Measurements from ENCODE around the gene POLR1F. TPM values are rescaled to one million over a fixed set of nuclear protein-coding genes. Genes with fewer than 3 reads are reported as not detected.

Gene POLR1F
- total RNA-seq, 1 experiment from 2014 or later: 21.6 TPM

GRCh38 chr7:19700936-19701335 lies 7.9 kb downstream of the POLR1F start:
- no peak for TF ChIP-seq CTCF (IDR thresholded peaks at IDR 0.05; ENCODE audit: insufficient read depth in 1 of 2, low read depth in 1 of 2, low read length in 1 of 2, severe bottlenecking in 1 of 2, unreplicated experiment in 1 of 2)
- no peak overlapping the region for H3K4me3 Mint-ChIP-seq (ENCODE audit: unreplicated experiment)
- no peak for DNase-seq
- no peaks in the 10 kb centered on the region for H3K27me3 Mint-ChIP-seq (ENCODE audit: insufficient read depth, unreplicated experiment)
- H3K27ac Mint-ChIP-seq (ENCODE audit: unreplicated experiment): no peak overlapping the region
- POLR2A ChIA-PET: no interaction called here
- no peaks in the 10 kb centered on the region for H3K9me3 ChIP-seq
- no peak overlapping the region for H3K4me3 ChIP-seq (ENCODE audit: low read depth, low read length)
- no peaks in the 10 kb centered on the region for H3K27me3 ChIP-seq (replicated peaks; ENCODE audit: control insufficient read depth, insufficient read depth, low read length)
- no peaks in the 10 kb centered on the region for H3K4me1 ChIP-seq
- intact Hi-C loops (cut with micrococcal nuclease; ENCODE audit: unreplicated experiment): no loop called here
- CTCF ChIA-PET: no interaction called here
- BruUV-seq (replicated peaks): no TSS peak
- H3K36me3 ChIP-seq (ENCODE audit: control insufficient read depth, insufficient read depth, low read length): no peaks in the 10 kb centered on the region
- H3K9me3 Mint-ChIP-seq (ENCODE audit: unreplicated experiment): no peaks in the 10 kb centered on the region
- peaks cover 15% of the 10 kb centered on the region for H3K36me3 Mint-ChIP-seq (ENCODE audit: insufficient read depth, unreplicated experiment)
- H3K4me1 Mint-ChIP-seq (ENCODE audit: low read depth, unreplicated experiment): peaks cover 6% of the 10 kb centered on the region

- Histone ChIP-seq H3K4me1 (no peaks in the 10 kb centered on the region), H3K27me3 (replicated peaks; ENCODE audit: control insufficient read depth, insufficient read depth, low read length) (no peaks in the 10 kb centered on the region), H3K9me3 (no peaks in the 10 kb centered on the region), H3K36me3 (ENCODE audit: control insufficient read depth, insufficient read depth, low read length) (no peaks in the 10 kb centered on the region), H3K4me3 (ENCODE audit: low read depth, low read length) (no peak overlapping the region)
- TF ChIP-seq CTCF (IDR thresholded peaks at IDR 0.05; ENCODE audit: insufficient read depth in 1 of 2, low read depth in 1 of 2, low read length in 1 of 2, severe bottlenecking in 1 of 2, unreplicated experiment in 1 of 2): no peak
- DNase-seq: no peak
- intact Hi-C loops (cut with micrococcal nuclease; ENCODE audit: unreplicated experiment): no loop called here
- CTCF ChIA-PET: no interaction called here
- Mint-ChIP-seq H3K9me3 (ENCODE audit: unreplicated experiment) (no peaks in the 10 kb centered on the region), H3K27me3 (ENCODE audit: insufficient read depth, unreplicated experiment) (no peaks in the 10 kb centered on the region), H3K4me1 (ENCODE audit: low read depth, unreplicated experiment) (peaks cover 6% of the 10 kb centered on the region), H3K27ac (ENCODE audit: unreplicated experiment) (no peak overlapping the region), H3K36me3 (ENCODE audit: insufficient read depth, unreplicated experiment) (peaks cover 15% of the 10 kb centered on the region), H3K4me3 (ENCODE audit: unreplicated experiment) (no peak overlapping the region)
- POLR2A ChIA-PET: no interaction called here
- no TSS peak for BruUV-seq (replicated peaks)
Measured at GRCh38 chr7:19698331-19698730, 10.5 kb downstream of the POLR1F start.

GRCh38 chr7:19696926-19697325 lies 11.9 kb downstream of the POLR1F start:
- DNase-seq: no peak
- Mint-ChIP-seq H3K4me1 (ENCODE audit: low read depth, unreplicated experiment) (peaks cover 6% of the 10 kb centered on the region), H3K27me3 (ENCODE audit: insufficient read depth, unreplicated experiment) (no peaks in the 10 kb centered on the region), H3K27ac (ENCODE audit: unreplicated experiment) (no peak overlapping the region), H3K9me3 (ENCODE audit: unreplicated experiment) (no peaks in the 10 kb centered on the region), H3K36me3 (ENCODE audit: insufficient read depth, unreplicated experiment) (peaks cover 15% of the 10 kb centered on the region), H3K4me3 (ENCODE audit: unreplicated experiment) (no peak overlapping the region)
- ChIA-PET POLR2A (no interaction called here), CTCF (interaction anchor here (1.1 kb wide), 1 partner anchor 901 kb away, joined by 3 read pairs; no protein-coding TSS in a partner anchor)
- no peak for TF ChIP-seq CTCF (IDR thresholded peaks at IDR 0.05; ENCODE audit: insufficient read depth in 1 of 2, low read depth in 1 of 2, low read length in 1 of 2, severe bottlenecking in 1 of 2, unreplicated experiment in 1 of 2)
- BruUV-seq (replicated peaks): no TSS peak
- Histone ChIP-seq H3K9me3 (no peaks in the 10 kb centered on the region), H3K27me3 (replicated peaks; ENCODE audit: control insufficient read depth, insufficient read depth, low read length) (no peaks in the 10 kb centered on the region), H3K4me3 (ENCODE audit: low read depth, low read length) (no peak overlapping the region), H3K4me1 (no peaks in the 10 kb centered on the region), H3K36me3 (ENCODE audit: control insufficient read depth, insufficient read depth, low read length) (no peaks in the 10 kb centered on the region)
- intact Hi-C loops (cut with micrococcal nuclease; ENCODE audit: unreplicated experiment): no loop called here

All from Caco-2 (cell line).